H9 (cell line): ENCODE results near the gene ADSS2. TPM values are rescaled to one million over a fixed set of nuclear protein-coding genes. Genes with fewer than 3 reads are reported as not detected.

Source experiments
- DNase-seq: peaks from one replicate; pipeline ENCODE4 v3.0.0-alpha.2; 2017
- H2AFZ ChIP-seq: one replicate; pipeline ENCODE4 v1.6.1; 2013; ENCODE audit warnings: mild to moderate bottlenecking, low read length, control low read depth, moderate library complexity
- H2AK5ac ChIP-seq: 2 replicates; pipeline ENCODE4 v1.6.1; 2013; ENCODE audit warnings: low read length, control low read depth, mixed read lengths; ENCODE audit not compliant: insufficient read length
- H2BK120ac ChIP-seq: one replicate; pipeline ENCODE4 v1.6.1; 2013; ENCODE audit warnings: low read depth, mild to moderate bottlenecking, low read length, control low read depth, inconsistent platforms; ENCODE audit not compliant: poor library complexity, severe bottlenecking
- H2BK12ac ChIP-seq: 2 replicates; pipeline ENCODE4 v1.6.1; 2013; ENCODE audit warnings: low read length, control low read depth, mixed read lengths, low read depth; ENCODE audit not compliant: insufficient read length
- H2BK15ac ChIP-seq: 2 replicates; pipeline ENCODE4 v1.6.1; 2013; ENCODE audit warnings: low read depth, low read length, control low read depth
- H2BK20ac ChIP-seq: one replicate; pipeline ENCODE4 v1.6.1; 2013; ENCODE audit warnings: low read depth, mild to moderate bottlenecking, low read length, control low read depth, inconsistent platforms; ENCODE audit not compliant: poor library complexity, severe bottlenecking
- H2BK5ac ChIP-seq: 2 replicates; pipeline ENCODE4 v1.6.1; 2013; ENCODE audit warnings: low read length, control low read depth, mixed read lengths; ENCODE audit not compliant: insufficient read length
- H3K14ac ChIP-seq: 2 replicates; pipeline ENCODE4 v1.6.1; 2013; ENCODE audit warnings: low read length, control low read depth; ENCODE audit not compliant: insufficient read depth
- H3K18ac ChIP-seq: 2 replicates; pipeline ENCODE4 v1.6.1; 2013; ENCODE audit warnings: low read depth, mild to moderate bottlenecking, mixed read lengths, low read length, control low read depth; ENCODE audit not compliant: insufficient read length
- H3K23ac ChIP-seq: 2 replicates; pipeline ENCODE4 v1.6.1; 2013; ENCODE audit warnings: low read length, control low read depth, mixed read lengths, low read depth; ENCODE audit not compliant: insufficient read length
- H3K23me2 ChIP-seq: 2 replicates; pipeline ENCODE4 v1.6.1; 2013; ENCODE audit warnings: low read depth, mild to moderate bottlenecking, mixed read lengths, low read length, control low read depth; ENCODE audit not compliant: insufficient read length, poor library complexity, severe bottlenecking
- H3K27ac ChIP-seq: 2 replicates; pipeline ENCODE4 v1.5.1; 2013; ENCODE audit warnings: low read length, control low read depth, mixed read lengths, low read depth; ENCODE audit not compliant: insufficient read length
- H3K27me3 ChIP-seq: 2 replicates; pipeline ENCODE4 v1.6.1; 2013; ENCODE audit warnings: low read length, control low read depth, inconsistent platforms; ENCODE audit not compliant: insufficient read depth
- H3K4ac ChIP-seq: 2 replicates; pipeline ENCODE4 v1.6.1; 2013; ENCODE audit warnings: low read depth, mild to moderate bottlenecking, control low read depth, inconsistent platforms, low read length, moderate library complexity
- H3K4me1 ChIP-seq: 2 replicates; pipeline ENCODE4 v1.6.1; 2013; ENCODE audit warnings: low read length, control low read depth, inconsistent platforms; ENCODE audit not compliant: insufficient read depth
- H3K4me2 ChIP-seq: 2 replicates; pipeline ENCODE4 v1.6.1; 2013; ENCODE audit warnings: low read length, control low read depth, mixed read lengths; ENCODE audit not compliant: insufficient read length, insufficient read depth
- H3K56ac ChIP-seq: 2 replicates; pipeline ENCODE4 v1.6.1; 2013; ENCODE audit warnings: low read depth, mild to moderate bottlenecking, mixed read lengths, low read length, control low read depth; ENCODE audit not compliant: insufficient read length
- H3K79me1 ChIP-seq: 2 replicates; pipeline ENCODE4 v1.6.1; 2013; ENCODE audit warnings: low read depth, mild to moderate bottlenecking, moderate library complexity, low read length, control low read depth, inconsistent platforms; ENCODE audit not compliant: insufficient read depth, poor library complexity, severe bottlenecking
- H3K79me2 ChIP-seq: 2 replicates; pipeline ENCODE4 v1.6.1; 2013; ENCODE audit warnings: low read length, control low read depth, inconsistent platforms; ENCODE audit not compliant: insufficient read depth
- H3K9ac ChIP-seq: 2 replicates; pipeline ENCODE4 v1.6.1; 2013; ENCODE audit warnings: low read length, control low read depth, mixed read lengths; ENCODE audit not compliant: insufficient read length; ENCODE audit errors: extremely low read depth
- H3K9me3 ChIP-seq: one replicate; pipeline ENCODE4 v1.6.1; 2013; ENCODE audit warnings: low read depth, low read length, inconsistent platforms; ENCODE audit not compliant: control insufficient read depth
- H3T11ph ChIP-seq: one replicate; pipeline ENCODE4 v1.6.1; 2013; ENCODE audit warnings: mild to moderate bottlenecking, low read length, control low read depth, inconsistent platforms
- H4K20me1 ChIP-seq: one replicate; pipeline ENCODE4 v1.6.1; 2013; ENCODE audit not compliant: control insufficient read depth, insufficient read length, insufficient read depth
- H4K5ac ChIP-seq: 2 replicates; pipeline ENCODE4 v1.6.1; 2013; ENCODE audit warnings: low read depth, mild to moderate bottlenecking, mixed read lengths, low read length, control low read depth; ENCODE audit not compliant: insufficient read length
- H4K8ac ChIP-seq: replicated peaks from 2 replicates; pipeline ENCODE4 v1.6.1; 2013; ENCODE audit warnings: low read length, control low read depth, mixed read lengths, low read depth; ENCODE audit not compliant: insufficient read length
- H4K91ac ChIP-seq: 2 replicates; pipeline ENCODE4 v1.6.1; 2013; ENCODE audit warnings: low read depth, mild to moderate bottlenecking, moderate library complexity, mixed read lengths, low read length, control low read depth; ENCODE audit not compliant: insufficient read length
- H3K27ac Mint-ChIP-seq, 3 experiments: 2 replicates in 2 of 3; 3 replicates in 1 of 3; pipeline ENCODE4 v1.8.0; 2020 to 2021; ENCODE audit warnings: mixed read lengths in 3 of 3, mild to moderate bottlenecking in 1 of 3, moderate library complexity in 1 of 3
- H3K27me3 Mint-ChIP-seq: 2 replicates; pipeline ENCODE4 v1.8.0; 2021; ENCODE audit warnings: low read depth, mild to moderate bottlenecking, moderate library complexity, mixed read lengths
- H3K36me3 Mint-ChIP-seq, 3 experiments: 2 replicates in 2 of 3; 3 replicates in 1 of 3; pipeline ENCODE4 v1.8.0; 2020 to 2021; ENCODE audit warnings: low read depth in 3 of 3, mixed read lengths in 3 of 3; ENCODE audit not compliant: insufficient read depth in 1 of 3
- H3K4me1 Mint-ChIP-seq, 2 experiments: 2 replicates each; pipeline ENCODE4 v1.8.0; 2020; ENCODE audit warnings: mixed read lengths in 2 of 2
- H3K4me3 Mint-ChIP-seq, 2 experiments: 2 replicates in 1 of 2; 3 replicates in 1 of 2; pipeline ENCODE4 v1.8.0; 2020 to 2021; ENCODE audit warnings: mild to moderate bottlenecking in 2 of 2, mixed read lengths in 2 of 2, moderate library complexity in 1 of 2
- H3K9me3 Mint-ChIP-seq, 2 experiments: 2 replicates in 1 of 2; 3 replicates in 1 of 2; pipeline ENCODE4 v1.8.0; 2020; ENCODE audit warnings: mild to moderate bottlenecking in 2 of 2, mixed read lengths in 2 of 2, moderate library complexity in 1 of 2
- WGBS: extraction: QIAGEN DNeasy Blood & Tissue Kit; methylation state at CpG from one replicate; pipeline ENCODE4 v1.1.7; 2013; ENCODE audit warnings: missing lambda C conversion rate, low lambda C conversion rate, mixed read lengths; ENCODE audit not compliant: insufficient read length; ENCODE audit errors: extremely low coverage; 5-methylcytosine and 5-hydroxymethylcytosine counted together
- total RNA-seq: library from RNA; stranded (reverse); gene quantifications from 2 replicates; pipeline ENCODE4 v1.2.1, GENCODE V29; 2021
- TF ChIP-seq, protein P1 (sequence below): fragments of 200-600 bp; sonication (generic); conservative IDR thresholded peaks from 3 replicates; pipeline ENCODE4 v1.8.0; 2021; ENCODE audit warnings: antibody characterized with exemption, mild to moderate bottlenecking

Gene ADSS2
- total RNA-seq, 1 experiment from 2014 or later = 65.4 TPM

GRCh38 chr1:244395965-244396364 lies 55.7 kb downstream of the ADSS2 start:
- no peaks in the 10 kb centered on the region for H3K27me3 ChIP-seq
- H3K27me3 Mint-ChIP-seq = no peaks in the 10 kb centered on the region; the same call in 1 of the 2 replicates
- peaks cover 1% of the 10 kb centered on the region for H3K9me3 ChIP-seq
- no peak overlapping the region for H4K8ac ChIP-seq
- H3K23ac ChIP-seq = no peak overlapping the region
- H3K4me1 ChIP-seq = no peaks in the 10 kb centered on the region; the same call in 1 of the 2 replicates
- H2AK5ac ChIP-seq = no peak overlapping the region
- DNase-seq = no peak
- H3K9ac ChIP-seq = no peak overlapping the region
- TF ChIP-seq, protein P1, sequence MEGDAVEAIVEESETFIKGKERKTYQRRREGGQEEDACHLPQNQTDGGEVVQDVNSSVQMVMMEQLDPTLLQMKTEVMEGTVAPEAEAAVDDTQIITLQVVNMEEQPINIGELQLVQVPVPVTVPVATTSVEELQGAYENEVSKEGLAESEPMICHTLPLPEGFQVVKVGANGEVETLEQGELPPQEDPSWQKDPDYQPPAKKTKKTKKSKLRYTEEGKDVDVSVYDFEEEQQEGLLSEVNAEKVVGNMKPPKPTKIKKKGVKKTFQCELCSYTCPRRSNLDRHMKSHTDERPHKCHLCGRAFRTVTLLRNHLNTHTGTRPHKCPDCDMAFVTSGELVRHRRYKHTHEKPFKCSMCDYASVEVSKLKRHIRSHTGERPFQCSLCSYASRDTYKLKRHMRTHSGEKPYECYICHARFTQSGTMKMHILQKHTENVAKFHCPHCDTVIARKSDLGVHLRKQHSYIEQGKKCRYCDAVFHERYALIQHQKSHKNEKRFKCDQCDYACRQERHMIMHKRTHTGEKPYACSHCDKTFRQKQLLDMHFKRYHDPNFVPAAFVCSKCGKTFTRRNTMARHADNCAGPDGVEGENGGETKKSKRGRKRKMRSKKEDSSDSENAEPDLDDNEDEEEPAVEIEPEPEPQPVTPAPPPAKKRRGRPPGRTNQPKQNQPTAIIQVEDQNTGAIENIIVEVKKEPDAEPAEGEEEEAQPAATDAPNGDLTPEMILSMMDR = no peak
- H3K4me1 Mint-ChIP-seq = peaks cover 15 to 21% of the 10 kb centered on the region in 2 experiments
- H2BK5ac ChIP-seq = no peak overlapping the region
- no peak overlapping the region for H4K5ac ChIP-seq
- H3K18ac ChIP-seq = no peak overlapping the region
- H3T11ph ChIP-seq = no peak overlapping the region
- H2AFZ ChIP-seq = no peak overlapping the region
- no peak overlapping the region for H3K27ac ChIP-seq
- H3K4me2 ChIP-seq = no peak overlapping the region
- no peak overlapping the region for H2BK15ac ChIP-seq
- H3K56ac ChIP-seq = no peak overlapping the region
- no peak overlapping the region for H3K4ac ChIP-seq
- no peak overlapping the region for H2BK12ac ChIP-seq
- no CpG with 5 or more reads among the region's 5 CpGs for WGBS
- no peak overlapping the region for H2BK120ac ChIP-seq
- no peak overlapping the region for H3K4me3 Mint-ChIP-seq
- H3K23me2 ChIP-seq = no peaks in the 10 kb centered on the region
- H4K20me1 ChIP-seq = no peaks in the 10 kb centered on the region
- peaks cover 3 to 7% of the 10 kb centered on the region in 2 experiments for H3K9me3 Mint-ChIP-seq
- H4K91ac ChIP-seq = no peak overlapping the region
- no peaks in the 10 kb centered on the region for H3K79me1 ChIP-seq
- no peak overlapping the region for H3K14ac ChIP-seq
- H2BK20ac ChIP-seq = no peak overlapping the region
- H3K27ac Mint-ChIP-seq = peak overlapping the region in 1 of 3 experiments; percentile 88; a peak in 2 of 7 replicates
- no peaks in the 10 kb centered on the region for H3K79me2 ChIP-seq
- H3K36me3 Mint-ChIP-seq = peaks cover 5 to 12% (median 8%) of the 10 kb centered on the region in 3 experiments
